Lower lobe of right lung (tissue), 2 donors: ENCODE results near the gene BRINP2. TPM values are rescaled to one million over a fixed set of nuclear protein-coding genes. Genes with fewer than 3 reads are reported as not detected.

Experiments
- ATAC-seq, 2 donors: fragments of 200-7000 bp; cut with Tn5 transposase; one replicate each; pipeline ENCODE4 v1.9.1; 2020 to 2022; ENCODE audit warnings: mild to moderate bottlenecking in 2 of 2, moderate library complexity in 2 of 2
- DNase-seq: peaks from one replicate; pipeline ENCODE4 v3.0.0-alpha.2; 2020
- H3K27ac ChIP-seq: fragments of 200-600 bp; one replicate; pipeline ENCODE4 v1.8.0; 2022
- H3K27me3 ChIP-seq: fragments of 200-600 bp; one replicate; pipeline ENCODE4 v1.8.0; 2022; ENCODE audit warnings: low read depth
- H3K36me3 ChIP-seq: fragments of 200-600 bp; one replicate; pipeline ENCODE4 v1.8.0; 2022; ENCODE audit warnings: mild to moderate bottlenecking
- H3K4me1 ChIP-seq: fragments of 200-600 bp; one replicate; pipeline ENCODE4 v1.8.0; 2022
- H3K4me3 ChIP-seq: fragments of 200-600 bp; one replicate; pipeline ENCODE4 v1.8.0; 2022; ENCODE audit warnings: mild to moderate bottlenecking
- H3K9me3 ChIP-seq: fragments of 200-600 bp; one replicate; pipeline ENCODE4 v1.8.0; 2022
- CTCF ChIP-seq: fragments of 200-600 bp; IDR thresholded peaks from one replicate; pipeline ENCODE4 v1.8.0; 2022; ENCODE audit warnings: antibody characterized with exemption, mild to moderate bottlenecking
- intact Hi-C: fragments of 100-400 bp; cut with DNase I; formaldehyde crosslinking; loops from one replicate; pipeline ENCODE4 v1.11.0; 2022
- total RNA-seq: library from RNA; stranded (reverse); fragmentation: NEBNext Ultra II Directional; extraction: Animal tissue kit (Norgen Biotek cat#: 25700); gene quantifications from one replicate; pipeline ENCODE4 v1.2.1, GENCODE V29; 2021
- donor health status: DM: no; HTN: yes; CAD: no; lungs with severe emphysema.

The BRINP2 gene
- total RNA-seq, 1 donor from 2014 or later, result not detected

DNA sequence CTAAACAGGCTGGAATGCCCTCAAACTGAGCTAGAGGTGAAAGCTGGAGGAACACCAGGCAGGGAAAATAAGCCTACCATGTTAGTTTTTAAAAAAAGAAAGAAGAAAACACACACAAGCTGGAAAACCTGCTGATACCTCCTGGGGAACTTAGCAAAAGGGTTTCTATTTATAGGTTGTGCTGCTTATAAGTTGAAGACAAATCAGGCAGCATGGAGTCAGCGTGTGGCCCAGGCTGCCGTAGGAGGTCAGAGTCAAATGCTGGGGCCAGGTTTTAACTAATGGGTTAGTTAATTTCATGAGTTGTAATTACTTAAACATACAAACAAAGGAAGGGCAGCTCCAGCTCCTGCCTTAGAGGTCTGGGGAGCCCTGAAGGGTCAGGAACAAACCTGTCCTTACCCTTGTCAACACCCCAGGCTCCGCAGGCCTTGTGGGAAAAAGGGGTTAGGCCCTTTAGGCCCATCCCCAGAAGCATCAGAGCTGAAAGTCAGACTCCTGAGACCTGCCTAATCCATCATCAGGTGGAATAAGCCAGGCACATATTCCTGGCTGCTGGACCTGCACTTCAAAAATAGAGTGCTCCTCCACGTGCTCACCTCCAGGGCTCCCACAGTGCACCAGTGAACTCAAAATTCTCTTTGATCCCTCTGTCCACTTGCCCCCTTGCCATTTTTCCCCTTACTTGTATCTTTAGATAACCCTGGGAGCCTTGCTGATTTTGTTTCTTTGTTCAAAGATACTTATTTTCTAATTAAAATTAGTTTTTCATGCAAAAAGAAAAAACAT, 59.7 kb downstream of the BRINP2 start:
- Histone ChIP-seq H3K27me3 (no peaks in the 10 kb centered on the region), H3K36me3 (no peaks in the 10 kb centered on the region), H3K4me3 (no peak overlapping the region), H3K27ac (no peak overlapping the region), H3K9me3 (no peaks in the 10 kb centered on the region), H3K4me1 (no peaks in the 10 kb centered on the region)
- no peak for DNase-seq
- intact Hi-C loops, result no loop called here
- no peak for TF ChIP-seq CTCF
- no peak for ATAC-seq

GRCh38 chr1:177235350-177235749, 64.6 kb downstream of the BRINP2 start:
- intact Hi-C loops, result no loop called here
- Histone ChIP-seq H3K36me3 (no peaks in the 10 kb centered on the region), H3K4me3 (no peak overlapping the region), H3K9me3 (no peaks in the 10 kb centered on the region), H3K27ac (no peak overlapping the region), H3K27me3 (no peaks in the 10 kb centered on the region), H3K4me1 (no peaks in the 10 kb centered on the region)
- no peak for TF ChIP-seq CTCF
- ATAC-seq (no peak), DNase-seq (no peak)

- no peak for TF ChIP-seq CTCF
- DNase-seq (no peak), ATAC-seq (no peak)
- Histone ChIP-seq H3K4me1 (no peaks in the 10 kb centered on the region), H3K27me3 (no peaks in the 10 kb centered on the region), H3K4me3 (no peak overlapping the region), H3K27ac (no peak overlapping the region), H3K36me3 (no peaks in the 10 kb centered on the region), H3K9me3 (no peaks in the 10 kb centered on the region)
- intact Hi-C loops, result no loop called here
These were observed 66.2 kb downstream of the BRINP2 start for GRCh38 chr1:177236962-177237361.

DNA sequence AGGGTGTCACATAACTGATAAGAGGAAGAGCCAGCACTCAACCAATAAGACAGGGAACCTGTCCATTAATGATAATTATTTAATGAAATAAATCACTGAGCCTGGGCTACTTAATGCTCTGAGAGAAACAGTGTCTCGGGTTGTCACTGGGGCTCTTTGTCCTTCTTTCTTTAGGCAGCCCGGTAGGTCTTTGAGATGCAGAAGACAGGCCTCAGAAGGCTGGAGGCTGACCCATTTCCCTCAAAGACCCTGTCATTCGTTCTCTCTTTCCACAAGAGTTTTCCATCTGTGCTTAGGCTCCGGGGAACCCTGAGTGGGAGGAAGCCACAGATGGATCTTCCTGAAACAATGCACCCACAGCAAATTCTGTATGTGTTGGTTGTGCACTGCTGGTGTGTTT, 68.2 kb downstream of the BRINP2 start:
- DNase-seq (no peak), ATAC-seq (no peak)
- Histone ChIP-seq H3K27ac (no peak overlapping the region), H3K4me1 (no peaks in the 10 kb centered on the region), H3K36me3 (no peaks in the 10 kb centered on the region), H3K27me3 (no peaks in the 10 kb centered on the region), H3K9me3 (no peaks in the 10 kb centered on the region), H3K4me3 (no peak overlapping the region)
- TF ChIP-seq CTCF, result no peak
- intact Hi-C loops, result no loop called here

GRCh38 chr1:177239792-177240191, 69.0 kb downstream of the BRINP2 start:
- ATAC-seq (no peak), DNase-seq (no peak)
- Histone ChIP-seq H3K9me3 (no peaks in the 10 kb centered on the region), H3K4me3 (no peak overlapping the region), H3K4me1 (no peaks in the 10 kb centered on the region), H3K27me3 (no peaks in the 10 kb centered on the region), H3K36me3 (no peaks in the 10 kb centered on the region), H3K27ac (no peak overlapping the region)
- TF ChIP-seq CTCF, result no peak
- intact Hi-C loops, result no loop called here
